ENCODE data around the gene ZNF598. TPM values are rescaled to one million over a fixed set of nuclear protein-coding genes. Genes with fewer than 3 reads are reported as not detected.
"Not testable (repeated sequence)": the region's sequence is repeated elsewhere in the genome, so short reads cannot be mapped to it uniquely, and the experiment has no call there.

The ZNF598 gene
- total RNA-seq, 1 experiment from 2014 or later: 89.3 TPM

- in situ Hi-C loops (cut with HindIII; ENCODE audit: low pct_unique_long_range_greater_than_20kb, low sequenced_read_pairs): no loop called here
- DNase-seq (ENCODE audit: low read depth): no peak
Observed at GRCh38 chr16:2019921-2020831, 10.6 kb upstream of the ZNF598 start.

GRCh38 chr16:2019518-2019920 is 9.9 kb upstream of the ZNF598 start, which contains the start of gene NPW:
Gene NPW (plus strand): TSS chr16:2019785.
- no peak for DNase-seq (ENCODE audit: low read depth)
- in situ Hi-C loops (cut with HindIII; ENCODE audit: low pct_unique_long_range_greater_than_20kb, low sequenced_read_pairs): no loop called here

- in situ Hi-C loops (cut with HindIII; ENCODE audit: low pct_unique_long_range_greater_than_20kb, low sequenced_read_pairs): no loop called here
- no peak for DNase-seq (ENCODE audit: low read depth)
Observed at GRCh38 chr16:2016407-2016922, 6.8 kb upstream of the ZNF598 start.

GRCh38 chr16:2015947-2016208 is 6.3 kb upstream of the ZNF598 start:
- in situ Hi-C loops (cut with HindIII; ENCODE audit: low pct_unique_long_range_greater_than_20kb, low sequenced_read_pairs): no loop called here
- no peak for DNase-seq (ENCODE audit: low read depth)

GRCh38 chr16:2015117-2015946 is 5.7 kb upstream of the ZNF598 start:
- peak; percentile 90 for DNase-seq (ENCODE audit: low read depth)
- in situ Hi-C loops (cut with HindIII; ENCODE audit: low pct_unique_long_range_greater_than_20kb, low sequenced_read_pairs): no loop called here

GRCh38 chr16:2013527-2013926 is 3.9 kb upstream of the ZNF598 start:
- DNase-seq (ENCODE audit: low read depth): no peak
- in situ Hi-C loops (cut with HindIII; ENCODE audit: low pct_unique_long_range_greater_than_20kb, low sequenced_read_pairs): no loop called here

GRCh38 chr16:2011726-2012125 is 2.1 kb upstream of the ZNF598 start:
- DNase-seq (ENCODE audit: low read depth); in situ Hi-C loops (cut with HindIII; ENCODE audit: low pct_unique_long_range_greater_than_20kb, low sequenced_read_pairs): not testable (repeated sequence)

- DNase-seq (ENCODE audit: low read depth): no peak
- in situ Hi-C loops (cut with HindIII; ENCODE audit: low pct_unique_long_range_greater_than_20kb, low sequenced_read_pairs): no loop called here
Observed at GRCh38 chr16:2009164-2009711, 383 bp downstream of the ZNF598 start.

- DNase-seq (ENCODE audit: low read depth): no peak
Observed at GRCh38 chr16:2008631-2009163, 924 bp downstream of the ZNF598 start.

GRCh38 chr16:2008009-2008526 is 1.6 kb downstream of the ZNF598 start:
- in situ Hi-C loops (cut with HindIII; ENCODE audit: low pct_unique_long_range_greater_than_20kb, low sequenced_read_pairs): no loop called here
- no peak for DNase-seq (ENCODE audit: low read depth)

More at GRCh38 chr16:2008631-2009163, 924 bp downstream of the ZNF598 start:
- in situ Hi-C loops (cut with HindIII; ENCODE audit: low pct_unique_long_range_greater_than_20kb, low sequenced_read_pairs): no loop called here

- in situ Hi-C loops (cut with HindIII; ENCODE audit: low pct_unique_long_range_greater_than_20kb, low sequenced_read_pairs): no loop called here
Observed at GRCh38 chr16:2007081-2007836, 2.4 kb downstream of the ZNF598 start.

GRCh38 chr16:2006317-2006716 is 3.3 kb downstream of the ZNF598 start:
- in situ Hi-C loops (cut with HindIII; ENCODE audit: low pct_unique_long_range_greater_than_20kb, low sequenced_read_pairs): no loop called here
- no peak for DNase-seq (ENCODE audit: low read depth)

More at GRCh38 chr16:2007081-2007836, 2.4 kb downstream of the ZNF598 start:
- no peak for DNase-seq (ENCODE audit: low read depth)

- no peak for DNase-seq (ENCODE audit: low read depth)
- in situ Hi-C loops (cut with HindIII; ENCODE audit: low pct_unique_long_range_greater_than_20kb, low sequenced_read_pairs): no loop called here
Observed at GRCh38 chr16:2005646-2006045, 4.0 kb downstream of the ZNF598 start.

GRCh38 chr16:2004795-2005517 is 4.7 kb downstream of the ZNF598 start:
- no peak for DNase-seq (ENCODE audit: low read depth)
- in situ Hi-C loops (cut with HindIII; ENCODE audit: low pct_unique_long_range_greater_than_20kb, low sequenced_read_pairs): no loop called here

- in situ Hi-C loops (cut with HindIII; ENCODE audit: low pct_unique_long_range_greater_than_20kb, low sequenced_read_pairs): no loop called here
- DNase-seq (ENCODE audit: low read depth): peak; percentile 90
Observed at GRCh38 chr16:2003827-2004641, 5.6 kb downstream of the ZNF598 start.

GRCh38 chr16:2003231-2003826 is 6.3 kb downstream of the ZNF598 start:
- in situ Hi-C loops (cut with HindIII; ENCODE audit: low pct_unique_long_range_greater_than_20kb, low sequenced_read_pairs): no loop called here
- no peak for DNase-seq (ENCODE audit: low read depth)
